Natural killer cell (primary cell): ENCODE measurements around the gene LIMK1. TPM values are rescaled to one million over a fixed set of nuclear protein-coding genes. Genes with fewer than 3 reads are reported as not detected.

ENCODE experiments used
- ATAC-seq, 3 donors: fragments of 150-1000 bp in 2 of 3; fragments of 200-7000 bp in 1 of 3; cut with Tn5 transposase; 1 replicate in 1 of 3; 2 replicates in 2 of 3; pipeline ENCODE4 v1.10.0; 2021; ENCODE audit warnings: mild to moderate bottlenecking in 2 of 3, moderate library complexity in 2 of 3
- DNase-seq, 2 donors: peaks; one replicate each; pipeline versions ENCODE4 v3.0.0 to v3.0.0-alpha.2; 2013 to 2021; ENCODE audit warnings: mixed read lengths in 1 of 2
- H3K27ac ChIP-seq: one replicate; pipeline ENCODE4 v1.5.1; 2013; ENCODE audit warnings: mild to moderate bottlenecking, low read length
- H3K27me3 ChIP-seq: one replicate; pipeline ENCODE4 v1.6.1; 2013; ENCODE audit warnings: low read length; ENCODE audit not compliant: control insufficient read depth, insufficient read depth
- H3K36me3 ChIP-seq: one replicate; pipeline ENCODE4 v1.6.1; 2013; ENCODE audit warnings: low read length; ENCODE audit not compliant: control insufficient read depth, insufficient read depth
- H3K4me1 ChIP-seq: one replicate; pipeline ENCODE4 v1.6.1; 2013; ENCODE audit warnings: low read length; ENCODE audit not compliant: control insufficient read depth, insufficient read depth
- H3K4me3 ChIP-seq: one replicate; pipeline ENCODE4 v1.5.1; 2013; ENCODE audit warnings: low read length
- H3K9me3 ChIP-seq: one replicate; pipeline ENCODE4 v1.6.1; 2013; ENCODE audit warnings: low read length; ENCODE audit not compliant: control insufficient read depth, insufficient read depth
- H3K27ac Mint-ChIP-seq, 2 donors: one replicate each; pipeline ENCODE4 v1.8.0; 2022; ENCODE audit warnings: mild to moderate bottlenecking in 2 of 2, mixed read lengths in 2 of 2, moderate library complexity in 1 of 2
- H3K27me3 Mint-ChIP-seq, 2 donors: one replicate each; pipeline ENCODE4 v1.8.0; 2022; ENCODE audit warnings: low read depth in 2 of 2, mixed read lengths in 2 of 2
- H3K36me3 Mint-ChIP-seq: one replicate; pipeline ENCODE4 v1.8.0; 2022; ENCODE audit warnings: mixed read lengths
- H3K4me1 Mint-ChIP-seq, 2 donors: one replicate each; pipeline ENCODE4 v1.8.0; 2022; ENCODE audit warnings: mixed read lengths in 2 of 2
- H3K4me3 Mint-ChIP-seq: one replicate; pipeline ENCODE4 v1.8.0; 2022; ENCODE audit warnings: mild to moderate bottlenecking, moderate library complexity, mixed read lengths
- H3K9me3 Mint-ChIP-seq, 2 donors: one replicate each; pipeline ENCODE4 v1.8.0; 2022; ENCODE audit warnings: mixed read lengths in 2 of 2
- CTCF ChIP-seq: fragments of 200-600 bp; IDR thresholded peaks from one replicate; pipeline ENCODE4 v1.8.0; 2022; ENCODE audit warnings: antibody characterized with exemption
- WGBS: methylation state at CpG from one replicate; pipeline ENCODE4 v1.1.7; 2013; ENCODE audit warnings: missing lambda C conversion rate; ENCODE audit not compliant: insufficient coverage; 5-methylcytosine and 5-hydroxymethylcytosine counted together
- intact Hi-C: fragments of 100-400 bp; cut with micrococcal nuclease; formaldehyde crosslinking; loops from one replicate; pipeline ENCODE4 v1.14.2; 2022
- total RNA-seq, 4 donors: library from RNA; stranded (reverse); fragments of 120-200 nt in 1 of 4; gene quantifications; one replicate each; pipeline versions ENCODE4 v1.2.3 to v1.2.4, GENCODE V29; 2013 to 2022

Gene LIMK1
- total RNA-seq, 3 donors from 2014 or later (not counting 1 experiment from before 2014, with no cell fraction given): 54.0 to 66.0 (median 55.0) TPM

GRCh38 chr7:74051193-74051592 lies 32.4 kb upstream of the LIMK1 start:
- H3K27me3 ChIP-seq: no peaks in the 10 kb centered on the region
- Mint-ChIP-seq H3K4me1 (peaks cover 0 to 5% of the 10 kb centered on the region in 2 donors), H3K9me3 (no peaks in the 10 kb centered on the region), H3K36me3 (no peaks in the 10 kb centered on the region), H3K27ac (no peak overlapping the region), H3K27me3 (no peaks in the 10 kb centered on the region), H3K4me3 (no peak overlapping the region)
- no peak overlapping the region for H3K4me3 ChIP-seq
- ATAC-seq (no peak), DNase-seq (no peak)
- H3K27ac ChIP-seq: no peak overlapping the region
- H3K36me3 ChIP-seq: no peaks in the 10 kb centered on the region
- TF ChIP-seq CTCF: no peak
- intact Hi-C loops: no loop called here
- no peaks in the 10 kb centered on the region for H3K9me3 ChIP-seq
- H3K4me1 ChIP-seq: no peaks in the 10 kb centered on the region
- WGBS: 95% methylated on average over 10 of the region's 10 CpGs

GRCh38 chr7:74051629-74052410 lies 31.8 kb upstream of the LIMK1 start:
- no peaks in the 10 kb centered on the region for H3K27me3 ChIP-seq
- no peak for DNase-seq
- no peaks in the 10 kb centered on the region for H3K36me3 ChIP-seq
- Mint-ChIP-seq H3K36me3 (no peaks in the 10 kb centered on the region), H3K27ac (no peak overlapping the region), H3K27me3 (no peaks in the 10 kb centered on the region), H3K9me3 (no peaks in the 10 kb centered on the region), H3K4me3 (no peak overlapping the region), H3K4me1 (peaks cover 0 to 5% of the 10 kb centered on the region in 2 donors)
- H3K4me3 ChIP-seq: no peak overlapping the region
- H3K4me1 ChIP-seq: no peaks in the 10 kb centered on the region
- no peak overlapping the region for H3K27ac ChIP-seq
- no peak for ATAC-seq
- WGBS: 80% methylated on average over 16 of the region's 16 CpGs
- TF ChIP-seq CTCF: no peak
- intact Hi-C loops: no loop called here
- no peaks in the 10 kb centered on the region for H3K9me3 ChIP-seq

- TF ChIP-seq CTCF: no peak
- Mint-ChIP-seq H3K27ac (no peak overlapping the region), H3K4me1 (peaks cover 0 to 7% of the 10 kb centered on the region in 2 donors), H3K36me3 (no peaks in the 10 kb centered on the region), H3K4me3 (no peak overlapping the region), H3K9me3 (no peaks in the 10 kb centered on the region), H3K27me3 (no peaks in the 10 kb centered on the region)
- intact Hi-C loops: no loop called here
- H3K27me3 ChIP-seq: no peaks in the 10 kb centered on the region
- no peak overlapping the region for H3K4me3 ChIP-seq
- H3K27ac ChIP-seq: no peak overlapping the region
- H3K9me3 ChIP-seq: no peaks in the 10 kb centered on the region
- ATAC-seq: no peak
- no peak for DNase-seq
- peaks cover 2% of the 10 kb centered on the region for H3K4me1 ChIP-seq
- 51% methylated on average over 1 of the region's 1 CpG for WGBS
- H3K36me3 ChIP-seq: no peaks in the 10 kb centered on the region
Observed at GRCh38 chr7:74052628-74053027, 31.0 kb upstream of the LIMK1 start.
